ENCODE data around the gene CHRNA3. TPM values are rescaled to one million over a fixed set of nuclear protein-coding genes. Genes with fewer than 3 reads are reported as not detected.
A peak's percentile ranks its signal among the peaks of the same experiment; 100 is the strongest.

CHRNA3 gene
- not detected in 2 replicates for total RNA-seq (2014; rRNA removed; shearing (Covaris generic))

- DNase-seq (ENCODE audit: low read depth), result no peak
Measured at GRCh38 chr15:78620527-78621421, at the start of gene CHRNA3. Gene CHRNA3 (minus strand): TSS chr15:78620996. CDS start chr15:78620794, 202 bp downstream.

DNA sequence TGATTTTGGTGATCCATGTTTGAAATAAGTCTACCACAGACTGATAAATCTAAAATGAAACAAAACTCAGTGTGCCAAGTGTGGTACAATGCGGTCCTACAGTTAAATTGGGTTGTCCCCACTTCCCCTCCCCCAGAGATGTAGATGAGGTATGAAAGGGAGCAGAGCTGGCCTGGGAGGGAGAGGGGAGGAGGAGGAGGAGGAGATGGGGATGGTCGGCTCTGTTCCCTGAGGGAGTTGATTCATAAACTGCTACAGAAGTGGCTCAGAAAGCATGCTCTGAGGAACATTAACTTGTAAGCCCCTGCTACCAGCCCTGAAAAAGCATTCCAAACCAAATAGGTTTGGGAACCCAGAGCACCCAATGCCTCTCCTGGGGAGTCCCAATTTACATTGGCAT, 48.2 kb upstream of the CHRNA3 start:
- no peak for DNase-seq (ENCODE audit: low read depth)

GRCh38 chr15:78667578-78668236, 46.9 kb upstream of the CHRNA3 start:
- no peak for DNase-seq (ENCODE audit: low read depth)

DNA sequence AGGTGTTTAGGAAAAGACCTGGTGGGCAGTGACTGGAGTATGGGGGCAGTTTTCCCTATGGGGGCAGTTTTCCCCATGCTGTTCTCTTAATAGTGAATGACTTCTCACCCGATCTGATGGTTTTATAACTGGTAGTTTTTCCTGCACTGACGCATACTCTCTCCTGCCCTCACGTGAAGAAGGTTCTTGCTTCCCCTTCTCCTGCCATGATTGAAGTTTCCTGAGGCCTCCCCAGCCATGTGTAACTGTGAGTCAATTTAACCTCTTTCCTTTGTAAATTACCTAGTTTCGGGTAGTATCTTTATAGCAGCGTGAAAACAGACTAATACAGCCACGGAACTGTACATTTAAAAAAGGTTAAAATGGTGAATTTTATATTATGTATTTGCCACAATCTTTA, 45.2 kb upstream of the CHRNA3 start:
- DNase-seq (ENCODE audit: low read depth), result no peak

DNA sequence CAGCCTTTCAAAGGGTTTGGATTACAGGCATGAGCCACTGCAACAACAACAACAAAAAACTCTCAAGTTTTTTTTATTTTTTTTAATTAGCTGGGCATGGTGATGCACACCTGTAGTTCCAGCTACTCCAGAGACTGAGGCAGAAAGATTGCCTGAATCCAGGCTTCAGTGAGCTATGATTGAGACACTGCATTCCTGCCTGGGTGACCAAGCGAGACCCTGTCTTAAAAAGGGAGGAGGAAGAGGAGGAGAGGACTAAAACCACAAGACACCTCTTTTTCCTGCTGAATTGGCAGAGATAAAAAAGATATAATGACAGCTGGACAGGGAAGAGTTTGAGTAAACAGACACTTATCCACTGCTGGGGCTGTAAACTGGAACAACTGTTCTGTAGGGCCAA, 42.9 kb upstream of the CHRNA3 start:
- DNase-seq (ENCODE audit: low read depth), result no peak

GRCh38 chr15:78662028-78662427, 41.2 kb upstream of the CHRNA3 start:
- DNase-seq (ENCODE audit: low read depth), result no peak

DNA sequence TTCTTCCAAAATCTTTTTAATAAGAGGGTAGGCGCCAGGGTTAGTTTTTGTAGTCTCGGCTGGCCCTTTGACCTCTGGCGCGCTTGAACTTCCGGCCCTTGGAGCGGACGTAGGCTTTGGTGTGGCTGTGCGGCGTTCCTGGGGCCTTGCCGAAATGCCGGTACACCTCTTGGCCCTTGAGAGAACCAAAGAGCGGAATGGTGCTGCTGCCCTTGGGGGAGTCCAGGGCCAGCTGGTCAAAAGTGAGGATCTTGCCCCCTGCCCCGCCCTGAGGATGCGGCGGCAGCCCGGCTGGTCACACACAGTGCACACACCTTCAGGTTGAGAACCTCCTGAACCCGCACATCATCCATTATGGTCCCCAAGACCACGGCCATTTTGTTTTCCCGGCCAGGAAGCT, 40.2 kb upstream of the CHRNA3 start:
- no peak for DNase-seq (ENCODE audit: low read depth)

DNA sequence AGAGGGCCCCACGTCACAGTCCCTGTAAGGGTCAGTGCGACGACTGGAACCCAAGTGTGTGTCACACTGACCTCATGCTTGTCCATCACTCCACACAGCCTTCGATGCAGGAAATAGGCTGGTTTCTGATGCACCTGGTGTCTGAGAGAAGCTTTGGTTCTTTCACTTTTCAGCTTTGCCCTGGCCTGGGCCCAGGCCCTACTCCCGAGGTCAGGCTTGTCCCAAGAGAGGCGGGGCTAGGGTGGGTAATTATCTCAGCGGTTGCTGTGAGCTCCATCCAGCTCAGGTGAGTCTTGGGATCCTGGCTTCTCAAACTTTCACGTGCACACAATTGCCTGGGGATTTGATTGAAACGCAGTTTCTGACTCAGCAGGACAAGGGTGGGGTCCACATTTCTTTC, 39.8 kb upstream of the CHRNA3 start:
- no peak for DNase-seq (ENCODE audit: low read depth)

GRCh38 chr15:78658823-78659222, 38.0 kb upstream of the CHRNA3 start:
- no peak for DNase-seq (ENCODE audit: low read depth)

- DNase-seq (ENCODE audit: low read depth), result no peak
Measured at GRCh38 chr15:78654272-78654671, 33.5 kb upstream of the CHRNA3 start.

GRCh38 chr15:78651930-78652615, 31.3 kb upstream of the CHRNA3 start:
- DNase-seq (ENCODE audit: low read depth), result no peak

DNA sequence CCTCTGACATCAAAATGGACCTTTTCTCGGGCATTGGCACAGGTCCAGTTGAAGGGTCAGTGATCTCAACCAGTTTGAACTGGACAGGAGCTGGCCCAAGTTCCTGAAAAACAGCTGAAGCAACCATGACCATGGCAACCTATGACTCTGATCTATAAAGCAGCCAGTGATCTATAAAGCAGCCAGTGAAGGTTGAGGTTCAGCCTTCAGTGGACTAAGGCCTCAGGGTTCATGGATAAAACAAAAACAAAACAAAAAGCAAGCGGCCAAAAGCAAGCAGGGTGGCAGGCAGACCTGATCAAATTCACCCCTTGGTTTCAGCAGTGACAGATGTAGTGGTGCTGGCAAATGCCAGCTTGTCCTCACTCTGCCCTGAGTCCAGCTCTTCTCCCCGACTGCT, 30.2 kb upstream of the CHRNA3 start:
- DNase-seq (ENCODE audit: low read depth), result no peak

DNA sequence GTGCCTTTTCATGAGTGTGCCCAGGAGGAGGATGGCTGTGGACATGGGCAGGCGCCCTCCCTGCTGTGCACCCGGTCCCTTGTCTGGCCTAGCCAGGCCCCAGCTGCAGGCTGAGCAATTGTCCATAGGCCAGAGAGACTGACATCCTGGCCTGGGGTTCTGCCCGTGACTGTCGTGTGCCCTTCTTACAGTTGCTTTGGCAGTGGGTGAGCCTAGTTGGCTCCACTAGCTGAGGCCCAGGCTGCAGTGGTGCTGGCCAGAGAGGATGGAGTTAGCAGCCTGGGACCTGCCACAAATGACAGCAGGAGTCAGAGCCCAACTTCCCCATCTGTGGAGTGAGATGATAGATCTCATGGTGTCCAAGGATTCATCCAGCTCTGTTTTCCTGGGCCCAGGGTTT, 29.2 kb upstream of the CHRNA3 start:
- DNase-seq (ENCODE audit: low read depth), result no peak

DNA sequence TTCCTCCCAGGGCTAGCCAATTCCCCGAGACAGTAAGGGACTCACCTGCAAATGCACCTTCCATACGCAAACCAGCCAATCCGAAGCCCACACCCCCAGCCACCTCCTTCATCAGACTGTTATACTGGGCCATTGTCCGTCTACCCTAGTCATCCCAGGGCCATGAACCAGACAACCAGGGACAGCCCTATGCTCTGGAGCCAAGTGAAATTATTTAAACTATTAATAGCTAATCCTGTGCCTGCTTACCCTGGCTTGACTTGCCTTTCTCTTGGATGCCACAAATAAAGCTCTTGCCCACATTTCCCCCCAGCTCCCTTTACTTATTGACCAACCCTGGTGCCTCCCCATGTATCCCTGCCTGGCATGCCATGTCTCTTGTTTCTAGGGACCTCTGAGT, 24.2 kb upstream of the CHRNA3 start:
- DNase-seq (ENCODE audit: low read depth), result no peak

DNA sequence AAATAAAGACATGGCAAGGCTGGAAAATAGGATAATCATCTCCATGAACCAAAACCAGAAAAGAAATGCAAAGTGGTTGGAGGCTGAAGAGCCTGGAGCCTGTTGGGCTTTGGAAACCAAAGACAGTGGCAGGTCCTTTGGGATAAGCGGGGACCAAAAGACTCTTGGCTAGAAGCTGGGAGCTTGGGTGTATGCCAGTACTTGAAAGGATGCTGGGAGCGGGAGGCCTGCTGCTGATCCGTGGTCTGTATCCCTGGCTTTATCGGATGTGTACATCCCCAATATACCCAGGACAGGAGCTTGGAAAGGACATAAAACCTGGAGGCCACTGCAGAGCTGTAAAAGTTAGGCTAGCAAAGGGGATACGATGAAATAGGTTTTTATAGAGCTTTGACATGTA, 21.5 kb upstream of the CHRNA3 start:
- DNase-seq (ENCODE audit: low read depth), result no peak

DNA sequence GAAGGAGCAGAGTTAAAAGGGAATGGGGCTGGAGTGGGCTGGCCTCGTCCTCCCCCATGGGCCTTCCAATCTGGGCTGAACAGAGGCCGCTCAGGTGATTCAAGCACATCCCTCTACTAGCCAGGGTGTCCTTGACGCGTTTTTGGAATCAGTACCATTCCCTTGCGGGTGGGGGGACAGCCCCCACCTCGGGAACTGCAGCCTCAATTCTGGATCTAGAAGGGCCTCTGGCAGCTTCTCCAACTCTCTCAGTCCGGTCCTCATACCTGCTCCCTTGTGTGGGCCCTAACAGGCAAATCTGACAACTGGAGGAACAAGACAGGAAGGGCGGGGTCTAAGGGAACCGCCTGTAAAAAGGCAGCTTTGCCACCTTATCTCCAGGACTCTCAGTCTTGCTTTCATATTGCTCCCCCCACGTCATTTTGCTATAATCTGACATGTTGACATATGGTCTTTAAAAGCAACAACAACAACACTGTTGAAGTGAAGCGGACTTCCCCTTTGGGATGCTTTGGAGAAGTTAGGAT, 21.0 kb upstream of the CHRNA3 start:
- DNase-seq (ENCODE audit: low read depth), result no peak

GRCh38 chr15:78641102-78641748, 20.4 kb upstream of the CHRNA3 start, which contains the start of gene CHRNB4:
Gene CHRNB4 (minus strand): TSS chr15:78641210. CDS start chr15:78641133, 77 bp downstream.
- DNase-seq (ENCODE audit: low read depth), result no peak

GRCh38 chr15:78640527-78641101, 19.8 kb upstream of the CHRNA3 start:
- DNase-seq (ENCODE audit: low read depth), result no peak

DNA sequence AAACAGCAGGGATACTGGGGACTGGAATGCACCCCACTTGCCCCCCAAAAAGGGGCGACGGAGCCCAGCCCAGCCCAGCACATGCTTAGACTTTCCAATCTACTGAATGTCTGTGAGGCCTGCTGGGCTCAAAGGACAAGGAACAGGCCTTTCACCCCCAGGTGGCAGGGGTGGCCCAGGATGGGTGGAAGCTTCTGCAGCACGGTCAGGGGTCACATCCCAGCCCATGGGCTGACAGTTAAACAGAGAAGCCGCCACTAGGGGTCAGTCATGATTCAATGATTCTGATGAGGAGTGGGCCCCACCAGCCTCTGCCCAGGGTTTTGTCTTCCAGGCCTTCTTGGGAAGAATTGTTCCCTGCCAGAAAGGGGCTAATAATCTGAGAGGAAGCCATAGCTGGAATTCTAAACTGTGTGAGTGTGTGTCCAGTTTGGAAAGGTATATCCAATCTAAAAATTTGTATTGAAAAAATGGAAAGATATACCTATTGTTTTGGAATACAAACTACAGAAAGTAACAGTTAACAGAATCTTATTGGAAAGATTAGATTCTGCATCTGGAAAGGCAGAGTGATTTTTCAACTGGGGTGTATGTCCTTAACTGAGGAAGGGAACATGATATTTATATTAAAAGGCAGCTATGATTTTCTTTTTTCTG, 18.0 kb upstream of the CHRNA3 start:
- peak; percentile 39 for DNase-seq (ENCODE audit: low read depth)

DNA sequence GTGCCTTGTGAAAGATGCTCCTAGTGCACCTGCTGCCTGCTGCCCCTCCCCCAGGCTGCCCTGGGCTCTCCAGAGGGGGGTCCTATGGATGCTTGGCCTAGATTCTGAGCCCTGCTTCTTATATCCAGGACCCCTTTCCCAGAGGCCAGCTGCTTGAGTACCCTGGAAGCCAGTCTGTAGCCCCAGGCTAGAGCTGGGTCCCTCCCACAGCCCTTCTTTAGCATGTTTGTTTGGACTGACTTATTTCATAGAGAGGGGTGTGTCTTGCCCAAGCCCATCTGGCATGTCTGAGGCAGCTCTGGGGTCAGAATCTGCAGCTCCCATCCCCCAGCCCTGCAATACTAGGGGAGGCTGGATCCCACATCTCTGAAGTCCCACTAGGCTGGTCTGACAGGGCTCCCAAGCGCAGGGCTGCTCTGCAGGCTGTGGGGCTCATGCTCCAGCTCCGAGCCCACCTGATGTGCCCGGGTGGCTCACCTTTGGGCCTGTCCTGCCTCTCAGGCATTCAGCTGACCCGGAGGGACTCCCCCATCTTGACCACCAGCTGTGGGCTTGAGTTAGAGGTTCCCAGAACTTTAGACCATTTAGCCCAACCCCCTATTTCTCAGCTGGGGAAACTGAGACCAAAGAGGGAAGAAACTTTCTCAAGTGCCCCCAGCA, 17.1 kb upstream of the CHRNA3 start:
- DNase-seq (ENCODE audit: low read depth), result no peak
